GM10266 (cell line): ENCODE data around the gene TOR1AIP1.
A peak's percentile ranks its signal among the peaks of the same experiment; 100 is the strongest.

ENCODE experiments used
- DNase-seq: peaks from one replicate; pipeline ENCODE4 v3.0.0; 2012; ENCODE audit errors: extremely low spot score
- TF ChIP-seq, protein P1 (sequence below): IDR thresholded peaks from 2 replicates; pipeline ENCODE4 v1.5.1; 2012; ENCODE audit warnings: mild to moderate bottlenecking, low read depth; ENCODE audit not compliant: control insufficient read depth, insufficient read depth; ENCODE audit errors: missing control alignments

The TOR1AIP1 gene

DNA sequence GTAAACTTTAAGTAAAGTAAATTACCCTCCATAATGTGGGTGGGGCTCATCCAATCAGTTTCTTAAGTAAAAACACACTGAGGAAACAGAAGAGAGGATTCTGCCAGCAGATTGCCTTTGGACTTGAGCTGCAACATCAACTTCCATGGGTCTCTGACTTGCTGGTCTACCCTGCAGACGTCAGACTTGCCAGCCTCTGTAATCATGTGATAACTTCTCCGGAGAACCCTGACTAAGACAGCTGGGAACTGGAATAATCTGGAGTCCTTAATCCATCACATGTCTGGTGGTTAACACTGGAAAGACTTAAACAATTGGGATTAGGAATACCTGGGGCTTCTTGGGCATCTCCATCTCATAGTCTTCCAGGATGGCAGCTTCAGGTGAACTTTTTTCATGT is 59.4 kb downstream of the TOR1AIP1 start:
- TF ChIP-seq, protein P1, sequence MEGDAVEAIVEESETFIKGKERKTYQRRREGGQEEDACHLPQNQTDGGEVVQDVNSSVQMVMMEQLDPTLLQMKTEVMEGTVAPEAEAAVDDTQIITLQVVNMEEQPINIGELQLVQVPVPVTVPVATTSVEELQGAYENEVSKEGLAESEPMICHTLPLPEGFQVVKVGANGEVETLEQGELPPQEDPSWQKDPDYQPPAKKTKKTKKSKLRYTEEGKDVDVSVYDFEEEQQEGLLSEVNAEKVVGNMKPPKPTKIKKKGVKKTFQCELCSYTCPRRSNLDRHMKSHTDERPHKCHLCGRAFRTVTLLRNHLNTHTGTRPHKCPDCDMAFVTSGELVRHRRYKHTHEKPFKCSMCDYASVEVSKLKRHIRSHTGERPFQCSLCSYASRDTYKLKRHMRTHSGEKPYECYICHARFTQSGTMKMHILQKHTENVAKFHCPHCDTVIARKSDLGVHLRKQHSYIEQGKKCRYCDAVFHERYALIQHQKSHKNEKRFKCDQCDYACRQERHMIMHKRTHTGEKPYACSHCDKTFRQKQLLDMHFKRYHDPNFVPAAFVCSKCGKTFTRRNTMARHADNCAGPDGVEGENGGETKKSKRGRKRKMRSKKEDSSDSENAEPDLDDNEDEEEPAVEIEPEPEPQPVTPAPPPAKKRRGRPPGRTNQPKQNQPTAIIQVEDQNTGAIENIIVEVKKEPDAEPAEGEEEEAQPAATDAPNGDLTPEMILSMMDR: no peak
- DNase-seq: no peak

DNA sequence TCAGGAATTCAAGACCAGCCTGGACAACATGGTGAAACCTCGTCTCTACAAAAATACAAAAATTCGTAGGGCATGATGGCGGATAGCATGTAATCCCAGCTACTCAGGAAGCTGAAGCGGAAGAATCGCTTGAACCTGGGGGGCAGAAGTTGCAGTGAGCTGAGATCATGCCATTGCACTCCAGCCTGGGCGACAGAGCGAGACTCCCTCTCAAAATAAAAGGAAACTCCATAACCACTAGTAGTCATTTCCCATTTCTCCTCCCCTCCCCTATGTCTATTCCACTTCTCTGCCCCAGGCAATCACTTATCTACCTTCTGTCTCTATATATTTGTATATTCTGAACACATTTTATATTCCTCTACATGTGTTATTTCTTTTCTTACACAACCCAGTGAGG is 68.6 kb downstream of the TOR1AIP1 start:
- TF ChIP-seq, protein P1: no peak
- DNase-seq: no peak

DNA sequence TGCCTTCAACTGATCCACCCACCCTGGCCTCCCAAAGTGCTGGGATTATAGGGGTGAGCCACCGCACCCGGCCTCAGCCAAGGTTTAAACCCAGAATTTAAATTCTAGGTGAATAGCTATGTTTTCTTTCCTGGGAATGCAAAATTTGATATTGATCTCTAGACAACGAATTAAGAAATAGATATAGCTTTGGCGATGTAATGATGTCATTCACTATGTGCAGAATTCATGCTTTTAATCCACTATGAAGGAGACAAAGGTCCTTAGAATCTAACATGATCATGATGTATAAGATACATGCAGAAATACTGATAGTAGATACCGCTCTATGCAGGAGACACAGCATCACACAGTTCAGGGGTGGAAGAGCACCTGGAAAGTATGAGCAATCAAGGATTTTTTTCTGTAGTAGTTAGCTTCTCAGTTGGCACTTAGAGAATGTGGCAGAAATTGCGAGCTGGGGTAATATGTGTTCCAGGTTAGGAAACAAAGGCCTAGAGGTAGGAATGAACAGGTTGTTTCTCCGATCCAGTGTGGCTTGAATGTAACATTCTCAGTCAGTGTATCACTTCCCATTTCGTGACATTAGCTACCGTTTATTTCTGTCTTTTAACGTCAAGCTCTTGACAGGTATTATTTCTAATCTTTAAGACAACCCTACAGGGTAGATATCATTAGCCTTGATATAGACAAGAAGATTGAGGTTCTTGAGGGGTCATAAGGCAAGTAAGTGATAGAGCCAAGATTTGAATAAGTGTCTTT is 69.5 kb downstream of the TOR1AIP1 start:
- TF ChIP-seq, protein P1: no peak
- DNase-seq: no peak

DNA sequence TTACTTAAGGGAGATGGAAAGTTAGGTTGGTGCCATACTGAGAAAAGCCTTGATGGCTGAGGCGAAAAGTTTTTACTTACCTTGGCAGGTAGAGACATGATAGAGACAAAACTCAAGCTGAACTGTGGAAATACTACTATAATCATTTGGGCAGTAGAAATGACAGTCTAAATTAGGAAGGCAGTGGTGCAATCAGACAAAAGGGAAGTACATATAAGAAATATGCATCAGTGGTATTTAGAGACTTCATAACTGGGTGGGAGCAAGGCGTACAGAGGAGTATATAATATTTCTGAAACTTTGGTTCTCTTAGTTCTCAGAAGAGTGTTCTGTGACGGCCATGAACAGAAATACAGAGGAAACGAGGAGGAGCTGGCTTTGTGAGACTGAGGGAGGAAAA is 70.1 kb downstream of the TOR1AIP1 start:
- TF ChIP-seq, protein P1: no peak

DNA sequence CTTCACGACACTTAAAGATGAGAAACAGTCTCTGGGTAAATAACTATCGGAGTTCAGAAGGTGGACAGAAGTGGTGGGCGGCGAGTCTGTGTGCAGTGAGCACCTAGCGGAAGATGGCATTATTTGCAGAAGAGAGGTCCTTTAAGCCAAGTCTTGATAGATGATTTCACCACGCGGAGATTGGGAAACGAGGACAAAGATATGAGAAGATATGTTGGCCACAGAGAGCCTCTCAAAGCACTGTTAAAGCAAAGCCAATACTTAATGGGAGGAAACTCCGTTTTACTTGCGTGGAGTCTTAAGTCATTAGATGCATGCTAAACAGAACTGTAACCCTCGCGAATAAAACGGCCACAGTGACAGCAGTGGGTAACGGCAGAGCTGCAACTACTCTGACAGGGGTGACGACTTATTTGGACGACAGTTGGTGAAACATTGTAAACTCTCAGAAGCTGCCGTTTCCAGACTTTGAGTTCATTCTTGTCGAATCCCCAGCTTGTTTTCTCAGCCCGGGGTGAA is 71.9 kb downstream of the TOR1AIP1 start:
- TF ChIP-seq, protein P1: peak; percentile 26
- DNase-seq: no peak

More for the DNA sequence above, 70.1 kb downstream of the TOR1AIP1 start:
- DNase-seq: no peak

DNA sequence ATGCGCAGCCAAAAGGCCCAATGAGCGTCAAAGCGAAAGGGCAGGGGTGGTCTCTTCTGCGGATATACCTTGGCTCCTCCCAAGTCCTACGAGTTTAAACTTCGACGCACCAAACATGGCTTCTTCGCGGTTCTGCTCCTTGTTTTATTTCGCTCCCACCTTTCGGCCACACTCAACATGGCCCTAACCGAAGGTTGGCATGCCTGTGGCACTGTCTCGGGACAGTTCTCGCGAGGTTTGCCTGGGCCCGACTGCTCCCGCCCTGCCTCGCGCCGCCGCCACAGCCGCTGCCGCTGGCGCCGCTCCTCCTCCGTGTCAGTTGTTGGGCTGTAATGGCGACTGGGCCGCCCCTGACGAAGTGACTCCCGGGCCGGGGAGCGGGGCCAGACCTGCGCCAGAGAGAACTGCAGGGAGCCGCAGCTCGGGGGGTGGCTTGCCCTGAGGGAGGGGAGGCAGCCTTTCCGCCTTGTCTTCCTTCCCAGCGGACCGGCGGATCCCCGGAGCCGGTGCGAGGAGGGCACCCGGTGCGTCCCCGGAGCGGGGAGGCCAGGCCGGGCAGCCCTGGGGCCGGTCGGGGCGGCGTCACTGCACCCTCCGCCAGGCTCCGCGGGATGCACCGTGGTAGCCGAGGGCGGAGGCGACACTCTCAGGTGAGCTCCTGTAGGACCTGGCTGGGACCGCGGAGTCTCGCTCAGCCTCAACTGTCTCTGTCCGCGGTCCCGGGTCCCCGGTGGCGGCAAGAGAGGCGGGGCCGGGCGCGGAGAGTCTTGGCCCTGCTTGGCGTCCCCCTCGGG is 72.6 kb downstream of the TOR1AIP1 start, which contains the start of gene CEP350:
CEP350 (plus strand) TSS at position 318 of the 794 bp plus-strand sequence. CDS start 31,372 bp downstream, outside the sequence.
- DNase-seq: peak; percentile 86
- TF ChIP-seq, protein P1: no peak
